ENCODE measurements around the gene ZNF761. TPM values are rescaled to one million over a fixed set of nuclear protein-coding genes. Genes with fewer than 3 reads are reported as not detected.
A peak's percentile ranks its signal among the peaks of the same experiment; 100 is the strongest.
"Not testable (repeated sequence)": the region's sequence is repeated elsewhere in the genome, so short reads cannot be mapped to it uniquely, and the experiment has no call there.

Gene ZNF761
- total RNA-seq, 2 experiments from 2014 or later = 14.0 to 16.0 TPM

- peak; percentile 88 for DNase-seq (ENCODE audit: low spot score)
- peak within 1 kb of the TSS; percentile 92 for H2AFZ ChIP-seq (ENCODE audit: low read length)
- peak within 1 kb of the TSS; percentile 81 for H3K4me2 ChIP-seq (ENCODE audit: low read length)
- ChIA-PET POLR2A (no interaction called here), CTCF (ENCODE audit: unreplicated experiment) (no interaction called here)
- no peaks in the 10 kb centered on the region for H3K4me1 ChIP-seq (ENCODE audit: insufficient read depth, low read length, poor library complexity, severe bottlenecking)
- H4K20me1 ChIP-seq (ENCODE audit: insufficient read depth, low read length) = no peaks in the 10 kb centered on the region
- no TSS peak for BruUV-seq (replicated peaks)
- intact Hi-C loops (cut with micrococcal nuclease; ENCODE audit: unreplicated experiment) = no loop called here
- TF ChIP-seq, protein P1, sequence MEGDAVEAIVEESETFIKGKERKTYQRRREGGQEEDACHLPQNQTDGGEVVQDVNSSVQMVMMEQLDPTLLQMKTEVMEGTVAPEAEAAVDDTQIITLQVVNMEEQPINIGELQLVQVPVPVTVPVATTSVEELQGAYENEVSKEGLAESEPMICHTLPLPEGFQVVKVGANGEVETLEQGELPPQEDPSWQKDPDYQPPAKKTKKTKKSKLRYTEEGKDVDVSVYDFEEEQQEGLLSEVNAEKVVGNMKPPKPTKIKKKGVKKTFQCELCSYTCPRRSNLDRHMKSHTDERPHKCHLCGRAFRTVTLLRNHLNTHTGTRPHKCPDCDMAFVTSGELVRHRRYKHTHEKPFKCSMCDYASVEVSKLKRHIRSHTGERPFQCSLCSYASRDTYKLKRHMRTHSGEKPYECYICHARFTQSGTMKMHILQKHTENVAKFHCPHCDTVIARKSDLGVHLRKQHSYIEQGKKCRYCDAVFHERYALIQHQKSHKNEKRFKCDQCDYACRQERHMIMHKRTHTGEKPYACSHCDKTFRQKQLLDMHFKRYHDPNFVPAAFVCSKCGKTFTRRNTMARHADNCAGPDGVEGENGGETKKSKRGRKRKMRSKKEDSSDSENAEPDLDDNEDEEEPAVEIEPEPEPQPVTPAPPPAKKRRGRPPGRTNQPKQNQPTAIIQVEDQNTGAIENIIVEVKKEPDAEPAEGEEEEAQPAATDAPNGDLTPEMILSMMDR (conservative IDR thresholded peaks at IDR 0.05; ENCODE audit: low read length) = no peak
- TF ChIP-seq EZH2phosphoT487 (IDR thresholded peaks at IDR 0.05; ENCODE audit: borderline replicate concordance, low read depth, low read length) = no peak
- H3K4me3 ChIP-seq (ENCODE audit: low read depth, low read length, poor library complexity, severe bottlenecking) = peak within 1 kb of the TSS; percentile 72
- peak within 1 kb of the TSS; percentile 31 for H3K27ac ChIP-seq (ENCODE audit: low read depth, low read length, poor library complexity, severe bottlenecking)
- no peaks in the 10 kb centered on the region for H3K9me2 ChIP-seq (ENCODE audit: insufficient read depth, low read length)
- H3K9me3 ChIP-seq (ENCODE audit: low read length) = no peaks in the 10 kb centered on the region
- H3K36me3 ChIP-seq (ENCODE audit: insufficient read depth, low read length) = peaks cover 14% of the 10 kb centered on the region
- no peaks in the 10 kb centered on the region for H3K79me2 ChIP-seq (ENCODE audit: insufficient read depth, low read depth, low read length)
Measured at GRCh38 chr19:53467485-53468262, 35.9 kb downstream of the ZNF761 start, which contains the start of gene ZNF813. TSS of gene ZNF813 (plus strand) at chr19:53467733. CDS start at chr19:53483823, 16,090 bp downstream.

DNA sequence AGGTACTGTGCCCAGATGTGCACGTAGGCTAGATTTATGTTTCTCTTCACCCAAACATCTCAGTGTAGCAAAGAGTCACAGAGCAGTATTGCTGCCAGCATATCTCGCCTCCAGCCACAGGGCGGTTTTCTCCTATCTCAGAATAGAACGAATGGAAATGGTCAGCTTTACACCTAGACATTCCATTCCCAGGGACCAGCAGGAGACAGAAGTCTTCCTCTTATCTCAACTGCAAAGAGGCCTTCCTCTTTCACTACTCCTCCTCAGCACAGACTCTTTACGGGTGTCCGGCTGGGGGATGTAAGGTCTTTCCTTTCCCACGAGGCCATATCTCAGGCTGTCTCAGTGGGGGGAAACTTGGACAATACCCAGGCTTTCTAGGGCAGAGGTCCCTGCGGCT is 36.8 kb downstream of the ZNF761 start:
- H3K4me1 ChIP-seq (ENCODE audit: insufficient read depth, low read length, poor library complexity, severe bottlenecking); POLR2A ChIA-PET; DNase-seq (ENCODE audit: low spot score); H4K20me1 ChIP-seq (ENCODE audit: insufficient read depth, low read length); CTCF ChIA-PET (ENCODE audit: unreplicated experiment); H2AFZ ChIP-seq (ENCODE audit: low read length); H3K9me3 ChIP-seq (ENCODE audit: low read length); H3K9me2 ChIP-seq (ENCODE audit: insufficient read depth, low read length); H3K79me2 ChIP-seq (ENCODE audit: insufficient read depth, low read depth, low read length); H3K27ac ChIP-seq (ENCODE audit: low read depth, low read length, poor library complexity, severe bottlenecking); intact Hi-C loops (cut with micrococcal nuclease; ENCODE audit: unreplicated experiment): not testable (repeated sequence)
- Histone ChIP-seq H3K4me3 (ENCODE audit: low read depth, low read length, poor library complexity, severe bottlenecking) (peak overlapping the region; percentile 72), H3K36me3 (ENCODE audit: insufficient read depth, low read length) (peaks cover 17% of the 10 kb centered on the region), H3K4me2 (ENCODE audit: low read length) (peak overlapping the region; percentile 81)
- TSS peak; percentile 62 for BruUV-seq (replicated peaks)

GRCh38 chr19:53471916-53472315 is 40.1 kb downstream of the ZNF761 start:
- H3K9me3 ChIP-seq (ENCODE audit: low read length) = no peaks in the 10 kb centered on the region
- no peak overlapping the region for H2AFZ ChIP-seq (ENCODE audit: low read length)
- H3K36me3 ChIP-seq (ENCODE audit: insufficient read depth, low read length) = peaks cover 39% of the 10 kb centered on the region
- DNase-seq (ENCODE audit: low spot score) = no peak
- H3K4me2 ChIP-seq (ENCODE audit: low read length) = no peak overlapping the region
- TF ChIP-seq, protein P1 (conservative IDR thresholded peaks at IDR 0.05; ENCODE audit: low read length) = no peak
- TF ChIP-seq EZH2phosphoT487 (IDR thresholded peaks at IDR 0.05; ENCODE audit: borderline replicate concordance, low read depth, low read length) = no peak
- no peaks in the 10 kb centered on the region for H4K20me1 ChIP-seq (ENCODE audit: insufficient read depth, low read length)
- H3K9me2 ChIP-seq (ENCODE audit: insufficient read depth, low read length) = no peaks in the 10 kb centered on the region
- ChIA-PET CTCF (ENCODE audit: unreplicated experiment) (no interaction called here), POLR2A (no interaction called here)
- H3K4me3 ChIP-seq (ENCODE audit: low read depth, low read length, poor library complexity, severe bottlenecking) = no peak overlapping the region
- no peak overlapping the region for H3K27ac ChIP-seq (ENCODE audit: low read depth, low read length, poor library complexity, severe bottlenecking)
- intact Hi-C loops (cut with micrococcal nuclease; ENCODE audit: unreplicated experiment) = no loop called here
- no peaks in the 10 kb centered on the region for H3K4me1 ChIP-seq (ENCODE audit: insufficient read depth, low read length, poor library complexity, severe bottlenecking)
- H3K79me2 ChIP-seq (ENCODE audit: insufficient read depth, low read depth, low read length) = no peaks in the 10 kb centered on the region; the same call in 1 of the 2 replicates
- BruUV-seq (replicated peaks) = no TSS peak

DNA sequence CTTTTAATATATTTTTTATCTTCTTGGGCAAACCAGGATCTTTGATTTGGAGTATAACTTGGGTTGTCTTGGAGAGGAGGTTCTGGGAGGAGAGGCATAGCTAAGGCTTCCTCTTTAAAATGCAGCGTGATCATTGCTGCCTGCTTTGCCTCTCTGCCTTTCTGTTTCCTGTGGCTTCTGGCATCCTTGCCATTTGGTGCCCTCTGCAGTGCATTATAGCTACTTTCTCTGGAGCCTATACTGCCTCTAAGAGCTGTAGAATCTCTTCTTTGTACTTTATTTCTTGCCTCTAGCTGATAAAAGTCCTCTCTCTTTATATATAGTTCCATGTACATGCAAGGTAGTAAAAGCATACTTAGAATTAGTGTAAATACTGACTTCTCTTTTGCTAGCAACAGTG is 43.0 kb downstream of the ZNF761 start:
- H3K79me2 ChIP-seq (ENCODE audit: insufficient read depth, low read depth, low read length); H4K20me1 ChIP-seq (ENCODE audit: insufficient read depth, low read length); BruUV-seq (replicated peaks); H2AFZ ChIP-seq (ENCODE audit: low read length); H3K9me2 ChIP-seq (ENCODE audit: insufficient read depth, low read length); H3K4me2 ChIP-seq (ENCODE audit: low read length); H3K27ac ChIP-seq (ENCODE audit: low read depth, low read length, poor library complexity, severe bottlenecking); intact Hi-C loops (cut with micrococcal nuclease; ENCODE audit: unreplicated experiment); CTCF ChIA-PET (ENCODE audit: unreplicated experiment); H3K4me1 ChIP-seq (ENCODE audit: insufficient read depth, low read length, poor library complexity, severe bottlenecking); POLR2A ChIA-PET; H3K9me3 ChIP-seq (ENCODE audit: low read length); H3K4me3 ChIP-seq (ENCODE audit: low read depth, low read length, poor library complexity, severe bottlenecking): not testable (repeated sequence)
- peaks cover 64% of the 10 kb centered on the region for H3K36me3 ChIP-seq (ENCODE audit: insufficient read depth, low read length)
- DNase-seq (ENCODE audit: low spot score) = peak; percentile 17

DNA sequence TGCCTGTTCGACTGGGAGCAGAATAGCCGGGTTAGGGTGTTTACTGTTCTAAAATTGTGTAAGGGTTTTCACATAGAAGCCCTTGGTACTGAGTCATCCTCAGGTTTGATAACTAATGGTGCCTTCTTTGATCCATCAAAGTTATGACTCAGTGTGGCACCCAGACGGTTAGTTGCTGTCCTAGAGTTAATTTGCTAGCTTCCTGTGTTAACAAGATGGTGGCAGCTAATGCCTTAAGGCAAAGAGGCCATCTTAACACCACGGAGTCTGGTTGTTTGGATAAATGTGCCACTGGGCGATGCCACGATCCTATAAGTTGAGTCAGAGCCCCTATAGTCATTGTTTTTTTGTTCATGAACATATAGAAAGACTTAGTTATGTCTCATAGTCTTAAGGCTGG is 43.7 kb downstream of the ZNF761 start:
- DNase-seq (ENCODE audit: low spot score); POLR2A ChIA-PET; H3K9me2 ChIP-seq (ENCODE audit: insufficient read depth, low read length); H3K27ac ChIP-seq (ENCODE audit: low read depth, low read length, poor library complexity, severe bottlenecking); H2AFZ ChIP-seq (ENCODE audit: low read length); intact Hi-C loops (cut with micrococcal nuclease; ENCODE audit: unreplicated experiment); H3K4me1 ChIP-seq (ENCODE audit: insufficient read depth, low read length, poor library complexity, severe bottlenecking); H3K4me2 ChIP-seq (ENCODE audit: low read length); CTCF ChIA-PET (ENCODE audit: unreplicated experiment); BruUV-seq (replicated peaks); H3K4me3 ChIP-seq (ENCODE audit: low read depth, low read length, poor library complexity, severe bottlenecking); H4K20me1 ChIP-seq (ENCODE audit: insufficient read depth, low read length); H3K79me2 ChIP-seq (ENCODE audit: insufficient read depth, low read depth, low read length): not testable (repeated sequence)
- Histone ChIP-seq H3K9me3 (ENCODE audit: low read length) (peaks cover 11% of the 10 kb centered on the region; the same call in 1 of the 2 replicates), H3K36me3 (ENCODE audit: insufficient read depth, low read length) (peaks cover 71% of the 10 kb centered on the region)

All from OCI-LY7 (cell line).